DMS53 (cell line): ENCODE measurements around the gene TECRL.

Source experiments
- DNase-seq: peaks from one replicate; lab custom pipeline; 2025; lab: John Stamatoyannopoulos, UW

Gene TECRL

DNA sequence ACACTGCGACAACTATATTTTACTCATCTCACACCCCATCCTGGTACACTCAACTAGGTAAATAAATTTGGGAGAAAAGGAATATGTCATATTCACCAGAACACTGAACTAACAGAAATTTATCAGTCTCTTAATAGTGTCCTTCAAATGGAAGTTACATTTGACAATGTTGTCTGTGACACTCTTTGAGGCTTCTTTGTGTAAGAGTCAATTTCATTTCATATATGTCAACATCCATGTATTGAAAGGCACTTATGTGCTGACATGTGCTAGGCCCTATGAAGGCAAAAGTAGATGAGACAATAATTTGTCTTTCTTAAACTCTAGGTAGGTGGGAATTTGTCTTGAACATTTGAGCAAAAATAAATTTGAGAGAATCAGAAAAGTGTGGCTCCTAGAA, 82.0 kb downstream of the TECRL start:
- no peak for DNase-seq

DNA sequence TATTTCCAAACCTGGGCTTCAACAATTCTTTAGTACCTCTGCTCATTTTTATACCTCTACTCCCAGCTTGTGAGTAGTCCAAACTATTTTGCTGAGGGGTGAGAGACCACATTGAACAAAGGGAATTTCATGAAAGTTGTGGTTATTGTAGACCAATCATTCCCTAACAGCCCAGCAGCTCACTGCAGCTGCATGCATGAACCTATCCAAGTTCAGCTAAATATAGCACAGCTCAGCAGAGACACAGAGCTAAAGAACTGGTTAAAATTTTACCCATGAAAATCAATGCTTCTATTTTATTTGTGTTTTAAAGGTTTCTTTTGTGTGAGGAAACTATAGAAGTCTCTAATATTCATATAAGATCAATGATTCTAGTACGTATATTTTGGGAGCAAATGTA, 82.7 kb downstream of the TECRL start:
- no peak for DNase-seq

DNA sequence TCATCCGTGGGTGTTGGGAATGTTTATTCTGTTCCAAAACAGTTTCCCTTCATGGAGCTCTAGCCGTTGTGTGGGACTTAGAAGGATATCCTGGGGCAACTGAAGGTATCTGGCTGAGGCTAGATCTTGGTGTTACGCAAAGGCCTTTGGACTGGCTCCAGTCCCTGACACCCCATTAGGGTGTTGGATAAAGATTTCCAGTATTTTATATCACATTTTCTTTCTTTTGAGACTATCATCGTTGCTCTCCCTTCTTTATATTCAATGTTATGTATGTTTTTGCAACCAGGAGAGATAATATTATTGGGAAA, 103.0 kb downstream of the TECRL start:
- no peak for DNase-seq

DNA sequence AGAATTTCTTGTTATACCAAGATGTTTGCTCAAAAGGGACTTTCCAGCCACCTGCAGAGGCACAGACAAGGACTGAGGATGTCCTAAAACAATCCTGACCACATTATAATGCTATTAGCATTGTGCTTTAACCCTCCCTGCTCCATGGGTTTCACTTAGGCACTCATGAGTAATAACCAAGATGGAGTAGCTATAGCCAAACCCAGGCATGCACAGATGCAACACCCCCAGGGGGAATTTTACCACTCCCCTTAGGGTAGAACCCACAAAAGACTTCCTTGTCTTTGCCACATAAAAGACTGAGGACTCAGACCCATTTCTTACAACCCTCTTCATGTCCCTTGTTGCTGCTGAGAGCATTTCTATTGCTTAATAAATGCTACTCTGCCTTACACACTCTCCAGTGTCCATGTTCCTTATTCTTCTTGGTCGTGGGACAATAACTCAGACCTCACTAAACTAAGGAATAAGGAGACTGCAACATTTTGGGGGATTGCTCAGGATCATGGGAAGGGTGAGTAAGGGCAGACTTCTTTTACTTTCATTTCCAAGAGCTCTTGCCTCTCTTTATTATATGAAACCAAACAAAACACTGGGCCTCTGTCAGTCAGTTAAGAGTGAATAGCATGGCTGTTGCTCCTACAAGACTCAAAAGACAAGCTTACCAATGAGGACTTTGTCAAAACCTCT, 103.5 kb downstream of the TECRL start:
- peak; percentile 7 for DNase-seq

DNA sequence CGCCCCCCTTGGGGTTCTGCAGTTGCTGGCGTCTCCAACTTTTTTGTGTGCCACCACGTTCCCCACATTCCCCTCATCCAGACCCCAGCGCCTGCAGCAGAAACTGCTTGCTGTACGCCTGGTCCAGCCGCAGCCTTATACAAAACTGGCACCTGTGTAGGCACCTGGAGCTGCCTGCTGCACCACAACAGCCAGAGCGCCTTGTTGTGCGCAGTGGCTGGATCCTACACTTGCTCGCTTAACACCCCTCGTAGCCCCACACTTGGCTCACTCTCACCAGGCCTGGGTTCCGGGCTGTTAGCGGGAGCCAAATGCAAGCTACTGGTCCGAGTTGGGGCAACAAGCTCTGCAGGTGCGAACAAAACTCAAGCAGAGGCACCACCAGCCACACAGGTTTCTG, 136.8 kb downstream of the TECRL start:
- peak; percentile 64 for DNase-seq

DNA sequence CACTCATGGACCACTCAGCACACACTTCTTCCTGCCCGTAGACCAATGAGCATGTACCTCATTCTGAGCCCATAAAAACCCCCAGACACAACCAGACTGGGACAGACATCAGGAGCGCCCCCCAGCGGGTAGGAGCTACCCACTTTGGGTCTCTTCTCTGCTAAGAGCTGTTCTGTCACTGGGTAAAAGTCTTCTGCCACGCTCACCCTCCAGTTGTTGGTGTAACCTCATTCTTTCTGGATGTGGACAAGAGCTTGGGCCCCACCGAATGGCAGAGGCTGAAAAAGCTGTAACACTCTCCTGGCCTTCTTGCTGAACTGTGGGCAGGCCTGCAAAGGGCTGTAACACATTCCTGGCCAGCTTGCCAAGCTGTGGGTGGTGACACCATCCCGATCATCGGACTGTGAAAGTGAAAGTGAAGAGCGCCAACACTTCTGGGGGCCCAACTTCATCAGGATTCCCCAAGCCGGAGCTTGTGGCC, 137.6 kb downstream of the TECRL start:
- peak; percentile 86 for DNase-seq

GRCh38 chr4:64266669-64267068, 142.6 kb downstream of the TECRL start:
- no peak for DNase-seq

GRCh38 chr4:64266263-64266662, 143.0 kb downstream of the TECRL start:
- no peak for DNase-seq

- DNase-seq = no peak
Measured at GRCh38 chr4:64251781-64252180, 157.5 kb downstream of the TECRL start.

DNA sequence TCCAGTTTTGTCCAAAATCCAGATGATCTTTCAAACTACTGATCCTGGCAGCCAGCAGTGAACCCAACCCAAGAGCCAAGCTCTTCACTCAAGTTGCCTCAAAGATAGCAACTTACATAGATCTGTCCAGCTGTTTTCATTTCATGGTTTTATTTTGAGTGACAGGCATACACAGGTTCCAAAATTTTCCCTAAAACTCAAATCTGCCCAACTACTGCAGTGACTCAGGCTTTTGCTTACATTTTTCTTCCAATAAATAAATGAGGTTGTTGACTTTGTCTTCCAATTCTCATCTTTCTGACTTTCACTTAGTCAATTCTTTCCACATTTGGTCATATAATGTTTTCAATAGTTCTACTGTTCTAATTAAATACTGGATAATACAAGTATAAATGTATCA, 158.8 kb downstream of the TECRL start:
- no peak for DNase-seq

DNA sequence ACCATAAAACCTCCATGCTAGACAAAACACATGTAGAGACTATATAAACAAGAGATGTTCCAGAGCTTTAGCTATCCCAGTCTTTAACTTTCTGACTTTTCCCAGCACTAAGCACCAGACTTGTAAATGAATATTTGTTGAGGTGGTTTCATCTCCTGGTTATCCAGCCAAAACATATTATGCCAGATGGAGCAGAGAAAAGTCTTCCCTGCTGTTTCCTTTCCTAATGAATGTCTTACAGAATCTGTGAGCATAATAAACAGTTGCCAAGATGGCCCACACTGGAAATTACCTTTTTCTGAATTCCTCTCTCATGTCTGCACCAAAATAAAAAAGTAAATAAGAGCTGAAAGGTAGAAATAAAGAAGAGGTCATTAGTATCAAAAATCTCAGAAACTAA, 159.2 kb downstream of the TECRL start:
- no peak for DNase-seq

- DNase-seq = peak; percentile 2
Measured at GRCh38 chr4:64248186-64248585, 161.1 kb downstream of the TECRL start.

GRCh38 chr4:64230709-64231310, 178.4 kb downstream of the TECRL start:
- DNase-seq = peak; percentile 59
